Stimulated activated CD8-positive, alpha-beta memory T cell treated with anti-CD3 and anti-CD28 coated beads, Interleukin-15, amount 100 ng/mL, for 24 hours (primary cell): ENCODE data around the gene PDIA4.
A peak's percentile ranks its signal among the peaks of the same experiment; 100 is the strongest.
"Not testable (repeated sequence)": the region's sequence is repeated elsewhere in the genome, so short reads cannot be mapped to it uniquely, and the experiment has no call there.

ENCODE experiments used
- DNase-seq: peaks from one replicate; pipeline ENCODE4 v3.0.0-alpha.2; 2020; ENCODE audit warnings: low read depth

PDIA4 gene, protein sequence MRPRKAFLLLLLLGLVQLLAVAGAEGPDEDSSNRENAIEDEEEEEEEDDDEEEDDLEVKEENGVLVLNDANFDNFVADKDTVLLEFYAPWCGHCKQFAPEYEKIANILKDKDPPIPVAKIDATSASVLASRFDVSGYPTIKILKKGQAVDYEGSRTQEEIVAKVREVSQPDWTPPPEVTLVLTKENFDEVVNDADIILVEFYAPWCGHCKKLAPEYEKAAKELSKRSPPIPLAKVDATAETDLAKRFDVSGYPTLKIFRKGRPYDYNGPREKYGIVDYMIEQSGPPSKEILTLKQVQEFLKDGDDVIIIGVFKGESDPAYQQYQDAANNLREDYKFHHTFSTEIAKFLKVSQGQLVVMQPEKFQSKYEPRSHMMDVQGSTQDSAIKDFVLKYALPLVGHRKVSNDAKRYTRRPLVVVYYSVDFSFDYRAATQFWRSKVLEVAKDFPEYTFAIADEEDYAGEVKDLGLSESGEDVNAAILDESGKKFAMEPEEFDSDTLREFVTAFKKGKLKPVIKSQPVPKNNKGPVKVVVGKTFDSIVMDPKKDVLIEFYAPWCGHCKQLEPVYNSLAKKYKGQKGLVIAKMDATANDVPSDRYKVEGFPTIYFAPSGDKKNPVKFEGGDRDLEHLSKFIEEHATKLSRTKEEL

DNA sequence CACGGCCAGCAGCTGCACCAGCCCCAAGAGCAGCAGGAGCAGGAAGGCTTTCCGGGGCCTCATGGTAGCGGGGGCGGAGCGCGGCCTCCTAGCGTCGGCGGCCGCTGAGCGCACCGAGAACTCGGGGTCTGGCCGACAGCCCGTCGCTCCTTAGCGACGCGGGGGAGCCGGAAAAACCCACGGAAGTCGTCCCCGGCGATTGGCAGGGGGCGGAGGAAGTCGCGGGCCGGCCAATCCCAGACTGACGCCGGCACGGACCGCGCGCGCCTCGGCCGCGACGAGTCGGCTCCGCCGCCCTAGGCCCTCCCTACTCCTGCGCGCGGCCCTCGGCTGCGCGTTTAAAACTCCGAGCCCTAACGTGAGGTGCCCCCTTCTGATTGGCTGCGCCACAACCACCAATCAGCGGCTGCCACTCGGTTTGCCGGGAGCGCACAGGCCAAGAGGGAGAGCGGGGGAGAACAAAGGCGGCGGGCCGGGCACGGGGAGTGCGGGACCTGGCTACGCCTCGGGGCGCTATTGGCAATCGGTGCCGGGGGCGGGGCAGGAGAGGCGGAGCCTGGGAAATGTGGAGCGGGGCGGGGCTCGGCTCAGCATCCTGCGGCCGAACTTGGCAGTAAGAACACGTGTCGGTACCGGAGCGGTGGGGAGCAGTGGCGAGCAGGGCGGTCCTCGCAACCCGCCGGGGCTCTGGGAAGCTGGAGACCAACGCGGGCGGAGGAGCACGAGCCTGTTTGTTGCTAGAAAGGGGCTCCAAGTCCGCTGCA is at the start of gene PDIA4:
Gene PDIA4, minus strand, starts transcription at position 160 of the 764 bp plus-strand sequence. Its CDS starts 97 bp downstream, at position 63.
- peak; percentile 99 for DNase-seq

DNA sequence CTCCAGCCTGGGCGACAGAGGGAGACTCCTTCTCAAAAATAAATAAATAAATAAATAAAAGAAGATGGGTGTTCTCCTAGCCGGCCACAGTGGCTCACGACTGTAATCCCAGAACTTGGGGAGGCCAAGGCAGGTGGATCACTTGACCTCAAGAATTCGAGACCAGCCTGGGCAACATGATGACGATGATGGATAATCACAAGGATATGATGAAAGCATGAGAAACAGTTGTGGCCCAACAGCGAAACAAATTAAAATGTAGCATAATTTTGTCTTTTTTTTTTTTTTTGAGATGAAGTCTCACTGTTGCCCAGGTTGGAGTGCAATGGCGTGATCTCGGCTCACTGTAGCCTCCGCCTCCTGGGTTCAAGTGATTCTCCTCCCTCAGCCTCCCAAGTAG is 49.3 kb upstream of the PDIA4 start:
- DNase-seq = no peak

DNA sequence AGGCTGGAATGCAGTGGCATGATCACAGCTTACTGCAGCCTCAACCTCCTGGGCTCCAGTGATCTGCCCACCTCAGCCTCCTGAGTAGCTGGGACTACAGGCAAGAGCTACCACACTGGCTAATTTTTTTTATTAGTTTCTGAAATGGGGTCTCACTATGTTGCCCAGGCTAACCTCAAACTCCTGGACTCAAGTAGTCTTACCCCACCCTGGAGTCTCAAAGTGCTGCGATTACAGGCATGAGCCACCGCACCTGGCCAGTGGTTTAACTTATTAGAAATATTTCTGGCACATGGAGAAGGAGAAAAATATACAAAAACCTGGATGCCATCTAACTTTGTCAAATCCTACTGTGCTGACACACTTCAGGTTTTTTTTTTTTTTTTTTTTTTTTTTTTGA is 47.0 kb upstream of the PDIA4 start:
- DNase-seq = no peak

DNA sequence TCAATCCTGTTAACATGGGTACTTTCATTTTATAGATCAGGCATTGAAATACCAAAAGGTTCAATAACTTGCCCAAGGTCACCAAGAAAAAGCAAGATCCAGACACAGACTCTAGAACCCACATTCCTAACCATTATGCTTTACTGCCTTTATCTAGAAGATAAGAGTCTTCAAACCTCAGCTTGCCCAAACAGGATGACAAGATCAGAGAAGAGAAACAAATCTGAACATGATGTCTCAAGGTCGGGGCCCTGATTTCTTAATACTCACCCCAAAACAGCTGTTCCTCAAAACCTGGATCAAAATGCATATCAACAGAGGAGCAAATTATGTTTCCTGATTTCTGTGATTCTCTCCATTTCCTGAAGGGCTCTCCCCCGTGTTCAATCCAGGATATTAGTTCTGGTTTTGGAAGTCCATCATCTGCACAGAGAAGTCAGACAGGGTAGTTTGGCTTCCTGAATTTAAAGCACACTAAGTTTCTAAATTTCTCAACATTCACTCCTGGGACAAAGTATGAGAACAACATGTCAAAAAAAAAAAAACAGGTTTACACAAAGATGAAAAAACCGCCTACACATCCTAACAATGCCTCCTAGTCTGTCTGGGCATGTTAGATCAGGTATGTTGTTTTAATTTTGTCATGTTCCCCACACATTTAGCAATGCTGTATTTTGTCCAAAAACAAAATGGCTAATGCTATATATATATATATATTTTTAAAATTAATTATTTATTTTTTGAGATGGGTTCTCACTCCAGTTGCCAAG is 46.0 kb upstream of the PDIA4 start:
- no peak for DNase-seq

DNA sequence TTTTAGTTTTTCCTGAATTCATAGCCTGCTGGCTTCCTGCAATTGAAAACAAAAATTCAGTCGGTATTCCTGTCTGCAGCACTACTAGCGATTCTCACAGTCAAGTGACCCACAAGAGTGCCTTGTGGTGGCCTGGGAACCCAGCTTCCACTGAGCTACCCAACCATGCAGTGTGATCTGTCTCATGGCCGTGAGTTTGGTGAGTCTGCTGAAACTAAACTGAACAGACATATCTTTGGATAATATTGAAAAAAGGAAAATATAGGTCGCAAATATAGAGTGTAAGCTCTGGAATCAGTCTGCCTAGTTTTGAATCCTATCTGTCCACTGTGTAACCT is 44.1 kb upstream of the PDIA4 start:
- no peak for DNase-seq

DNA sequence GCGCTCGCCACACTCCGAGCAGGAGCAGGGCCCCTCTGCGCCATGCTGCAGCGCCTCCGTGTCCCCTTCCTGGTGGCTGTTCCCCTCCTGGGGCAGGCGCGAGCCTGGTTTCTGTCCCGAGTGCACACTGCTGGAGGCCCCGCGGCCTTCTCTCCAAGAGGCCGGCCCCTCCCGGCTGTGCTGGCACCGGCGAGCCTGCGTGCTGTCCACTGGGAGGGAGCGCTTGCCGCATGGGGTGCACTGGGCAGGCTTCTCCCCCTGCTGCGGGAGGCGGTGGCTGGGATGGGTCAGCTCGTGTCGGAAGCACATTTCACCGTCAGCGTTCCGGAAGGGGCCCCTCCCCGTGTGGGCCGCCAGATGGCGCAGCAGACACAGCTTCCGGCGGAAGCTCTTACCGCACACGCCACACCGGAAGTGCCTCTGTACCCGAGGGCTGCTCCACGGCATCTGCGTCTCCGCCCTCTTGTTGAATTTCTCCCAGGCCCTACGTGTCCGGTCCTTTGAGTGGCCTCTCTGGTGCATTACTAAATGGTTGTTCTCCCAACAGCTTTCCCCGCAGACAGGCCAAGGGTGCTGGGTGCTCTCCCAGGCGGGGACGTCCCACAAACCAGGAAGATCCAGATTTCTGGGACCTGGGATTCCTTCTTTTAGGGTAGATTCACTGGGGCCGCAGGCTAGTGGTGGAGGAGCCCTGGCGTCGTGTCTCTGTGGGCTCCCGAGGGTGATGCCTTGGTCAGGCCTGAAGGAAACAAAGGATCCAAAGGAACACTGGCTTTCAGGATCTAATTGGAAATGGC is 43.5 kb upstream of the PDIA4 start:
- peak; percentile 21 for DNase-seq

DNA sequence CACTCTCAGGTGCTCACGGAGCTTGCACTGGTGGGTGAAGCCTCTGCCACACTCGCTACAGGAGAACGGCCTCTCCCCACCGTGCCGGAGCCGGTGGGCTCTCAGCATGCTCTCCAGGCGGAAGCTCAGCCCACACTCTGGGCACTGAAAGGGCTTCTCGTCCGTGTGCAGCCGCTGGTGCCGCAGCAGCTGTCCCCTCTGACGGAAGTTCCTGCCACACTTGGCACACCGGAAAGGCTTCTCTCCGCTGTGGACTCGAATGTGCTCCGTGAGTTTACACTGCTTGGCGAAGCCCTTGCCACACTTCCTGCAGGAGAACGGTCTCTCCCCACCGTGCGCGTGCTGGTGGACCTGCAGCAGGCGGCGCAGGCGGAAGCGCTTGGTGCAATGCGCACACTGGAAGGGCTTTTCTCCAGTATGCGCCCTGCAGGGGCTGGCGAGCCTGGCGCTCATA is 42.9 kb upstream of the PDIA4 start:
- DNase-seq = no peak

DNA sequence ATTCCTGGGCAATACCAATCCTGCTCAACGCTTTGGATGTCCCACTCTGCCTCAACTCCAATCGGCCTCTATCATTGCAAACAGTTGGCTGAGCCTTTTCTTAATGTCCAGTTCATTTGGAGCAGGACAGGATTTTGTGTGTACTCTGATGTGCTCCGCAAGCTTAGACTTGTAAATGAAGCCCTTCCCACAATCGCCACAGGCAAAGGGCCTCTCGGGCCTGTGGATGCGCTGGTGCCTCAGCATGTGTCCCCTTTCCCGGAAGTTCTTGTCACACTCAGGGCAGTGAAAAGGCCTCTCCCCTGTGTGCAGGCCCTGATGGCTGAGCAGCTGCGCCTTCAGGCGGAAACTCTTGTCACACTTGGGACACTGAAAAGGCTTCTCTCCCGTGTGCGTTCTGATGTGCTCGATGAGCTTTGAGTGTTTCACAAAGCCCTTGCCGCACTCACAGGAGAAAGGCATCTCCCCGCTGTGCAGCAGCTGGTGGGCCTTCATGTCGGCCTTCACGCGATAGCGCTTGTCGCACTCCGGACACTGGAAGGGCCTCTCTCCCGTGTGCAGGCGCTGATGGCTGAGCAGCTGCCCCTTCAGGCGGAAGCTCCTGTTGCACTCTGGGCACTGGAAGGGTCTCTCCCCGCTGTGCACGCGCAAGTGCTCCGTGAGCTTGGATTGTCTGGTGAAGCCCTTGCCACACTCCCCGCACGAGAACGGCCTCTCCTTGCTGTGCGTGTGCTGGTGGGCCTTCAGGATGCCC is 42.2 kb upstream of the PDIA4 start:
- DNase-seq = no peak

DNA sequence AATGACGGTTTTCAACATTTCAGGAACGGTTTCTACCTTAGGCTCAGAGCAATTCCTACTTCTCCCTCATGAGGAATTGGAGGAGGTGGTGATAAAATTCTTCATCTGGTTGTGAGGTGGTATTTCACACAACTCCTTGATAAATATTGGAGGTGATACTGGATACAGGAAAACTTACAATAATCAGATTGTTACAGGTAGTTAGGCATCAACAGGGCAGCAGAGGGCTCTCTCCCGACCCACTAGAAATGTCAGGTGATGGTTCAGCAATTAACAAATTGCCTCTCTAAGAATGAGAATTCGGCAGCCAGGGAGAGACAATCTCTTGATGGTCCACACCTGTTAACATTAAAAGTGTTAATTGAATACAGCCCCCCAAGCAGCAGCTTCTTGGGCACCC is 39.6 kb upstream of the PDIA4 start:
- DNase-seq = no peak

DNA sequence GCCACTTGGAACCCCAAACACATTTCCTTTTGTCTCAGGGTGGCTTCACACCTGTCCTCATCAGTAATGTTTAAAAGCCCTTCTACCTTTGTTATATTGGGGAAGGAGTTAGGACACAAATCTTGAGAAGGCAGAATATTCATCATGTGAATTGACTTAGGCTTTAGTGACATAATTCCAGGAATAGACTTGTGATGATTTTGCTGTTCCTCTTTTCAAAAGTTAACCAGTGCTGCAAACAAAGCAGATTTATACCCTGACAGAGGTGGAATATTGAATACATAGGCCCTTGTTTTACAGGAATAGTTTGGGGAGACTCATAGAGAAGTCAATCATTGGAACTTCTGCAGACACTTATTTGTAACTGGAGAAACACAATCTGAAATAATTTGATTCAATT is 35.2 kb upstream of the PDIA4 start:
- no peak for DNase-seq

DNA sequence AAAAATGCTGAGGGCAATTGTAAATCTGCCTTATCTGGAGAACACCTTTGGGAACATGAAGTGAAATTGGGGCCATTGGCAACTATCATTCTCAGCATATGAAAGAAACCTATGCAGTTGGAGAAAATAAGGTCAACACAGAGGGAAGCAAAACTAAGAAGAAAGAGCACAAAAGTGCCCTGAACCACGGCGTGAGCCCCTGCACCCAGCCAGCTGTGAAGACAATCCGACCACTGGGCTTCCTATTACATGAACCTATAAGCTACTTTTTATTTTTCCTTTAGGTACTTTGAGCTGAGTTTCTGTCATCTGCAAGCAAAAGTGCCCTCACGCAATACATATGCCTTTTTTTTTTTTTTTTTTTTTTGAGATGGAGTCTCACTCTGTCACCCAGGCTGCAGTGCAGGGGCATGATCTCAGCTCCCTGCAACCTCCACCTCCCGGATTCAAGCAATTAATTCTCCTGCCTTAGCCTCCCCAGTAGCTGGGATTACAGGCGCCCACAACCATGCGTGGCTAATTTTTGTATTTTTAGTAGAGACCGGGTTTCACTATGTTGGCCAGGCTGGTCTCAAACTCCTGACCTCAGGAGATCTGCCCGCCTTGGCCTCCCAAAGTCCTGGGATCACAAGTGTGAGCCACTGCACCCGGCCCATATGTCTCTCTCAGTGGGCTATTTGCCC is 34.1 kb upstream of the PDIA4 start:
- not testable (repeated sequence) for DNase-seq

DNA sequence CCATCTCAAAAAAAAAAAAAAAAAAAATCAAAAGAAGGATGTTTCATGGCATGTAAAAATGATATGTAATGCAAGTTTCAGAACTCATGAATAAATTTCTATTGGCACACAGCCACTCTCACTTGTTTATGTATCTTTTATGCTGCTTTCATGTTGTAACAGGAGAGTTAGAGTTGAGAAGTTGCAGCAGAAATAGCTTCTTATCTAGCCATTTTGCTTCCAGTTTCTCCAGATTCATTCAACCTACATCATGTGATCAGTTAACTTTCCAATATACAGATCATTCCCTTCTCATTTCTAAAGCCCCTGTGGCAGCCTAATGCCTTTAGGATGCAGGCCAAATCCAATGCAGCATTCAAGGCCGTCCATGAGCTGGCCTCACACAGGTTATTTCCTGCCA is 31.9 kb upstream of the PDIA4 start:
- no peak for DNase-seq

DNA sequence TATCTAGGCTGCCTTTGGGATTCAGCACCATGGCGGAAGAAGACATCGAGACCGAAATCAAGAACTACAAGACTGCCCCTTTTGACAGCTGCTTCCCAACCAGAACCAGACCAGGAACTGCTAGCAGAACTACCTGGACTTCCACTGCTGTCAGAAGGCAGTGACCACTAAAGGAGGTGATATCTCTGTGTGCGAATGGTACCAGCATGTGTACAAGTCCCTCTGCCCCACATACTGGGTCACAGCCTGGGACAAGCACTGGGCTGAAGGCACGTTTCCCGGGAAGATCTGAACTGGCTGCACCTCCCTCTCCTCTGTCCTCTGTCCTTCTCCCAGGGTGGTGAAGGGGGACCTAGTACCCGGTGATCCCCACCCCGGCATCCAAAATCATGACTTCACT is 25.6 kb upstream of the PDIA4 start:
- no peak for DNase-seq

DNA sequence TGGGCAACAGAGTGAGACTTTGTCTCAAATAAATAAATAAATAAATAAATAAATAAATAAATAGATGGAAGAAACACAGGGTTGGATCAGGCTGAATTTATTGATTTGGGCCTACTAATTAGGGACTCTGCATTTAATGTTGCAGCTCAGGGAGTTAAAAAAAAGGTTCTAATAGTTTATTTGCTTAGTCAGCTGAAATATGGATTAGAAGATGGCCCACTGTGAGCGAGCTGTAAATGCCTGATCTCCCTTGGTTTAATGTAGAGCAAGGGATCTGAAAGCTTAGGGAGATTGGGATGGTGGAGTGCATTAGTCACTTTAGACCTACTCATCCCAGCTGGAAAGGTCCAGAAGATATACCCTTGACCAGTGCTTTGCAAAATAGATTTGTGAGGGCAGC is 25.1 kb upstream of the PDIA4 start:
- DNase-seq = no peak

DNA sequence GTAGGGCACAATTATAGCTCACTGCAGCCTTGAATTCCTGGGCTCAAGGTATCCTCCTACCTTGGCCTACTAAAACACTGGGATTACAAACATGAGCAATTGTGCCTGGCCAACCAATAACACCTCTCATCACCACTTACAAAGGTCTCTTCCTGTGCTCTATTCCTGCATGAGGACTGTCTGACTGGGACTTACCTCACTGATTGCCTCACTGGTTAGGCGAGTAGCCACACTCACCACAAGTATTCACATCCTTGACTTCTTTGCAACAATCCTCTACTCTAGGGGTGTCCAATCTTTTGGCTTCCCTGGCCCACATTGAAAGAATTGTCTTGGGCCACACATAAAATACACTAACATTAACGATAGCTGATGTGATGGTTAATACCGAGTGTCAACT is 22.6 kb upstream of the PDIA4 start:
- DNase-seq = no peak

DNA sequence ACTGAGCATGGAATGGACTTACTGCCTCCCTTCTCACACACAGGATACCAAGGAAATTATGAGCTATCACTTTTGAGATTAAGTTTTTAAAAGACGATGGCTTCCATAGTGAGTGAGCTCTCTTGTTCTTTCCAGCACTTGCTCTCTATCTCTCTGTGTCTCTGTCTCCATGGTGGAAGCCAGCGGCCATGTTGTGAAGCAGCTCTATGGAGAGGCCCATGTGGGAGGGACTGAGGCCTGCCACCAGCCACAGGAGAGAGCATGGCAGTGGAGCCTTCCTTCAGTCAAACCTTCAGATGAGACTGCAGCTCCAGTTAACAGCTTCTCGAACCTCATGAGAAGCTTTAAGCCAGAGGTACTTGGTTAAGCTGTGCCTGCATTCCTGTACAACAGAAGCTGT is 20.5 kb upstream of the PDIA4 start:
- no peak for DNase-seq

DNA sequence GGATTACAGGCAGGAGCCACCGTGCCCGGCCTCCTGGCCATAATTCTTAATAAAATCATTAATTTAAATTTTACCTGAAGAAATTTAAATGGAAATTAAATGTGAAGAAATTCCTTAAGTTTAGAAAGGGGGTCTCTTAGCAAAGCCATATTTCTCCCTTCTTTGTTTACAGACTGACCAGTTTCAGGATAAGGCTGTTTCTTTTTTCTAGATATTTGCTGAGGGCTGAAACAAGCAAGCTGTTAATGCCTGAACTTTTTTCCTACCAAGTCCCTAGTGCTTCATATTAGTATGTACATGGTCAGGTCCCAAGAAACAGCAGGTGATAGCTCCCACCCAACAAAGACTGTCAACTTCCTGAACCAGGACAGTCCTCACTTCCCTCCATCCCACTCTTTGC is 18.1 kb upstream of the PDIA4 start:
- DNase-seq = no peak

DNA sequence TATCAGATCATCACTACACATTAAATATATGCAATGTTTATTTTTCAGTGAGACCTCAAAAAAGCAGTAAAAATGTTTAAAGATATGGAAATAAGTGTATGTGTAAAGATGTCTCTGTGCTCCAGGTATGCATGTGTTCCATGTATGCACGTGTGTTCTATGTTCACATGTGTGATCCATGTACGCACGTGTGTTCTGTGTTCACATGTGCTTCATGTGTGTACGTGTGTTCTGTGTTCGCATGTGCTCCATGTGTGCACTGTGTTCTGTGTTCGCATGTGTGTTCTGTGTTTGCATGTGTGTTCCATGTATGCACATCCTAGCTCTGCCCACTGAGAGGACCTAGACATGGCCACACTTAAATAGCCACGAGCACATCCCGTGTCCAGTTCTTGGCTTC is 15.6 kb upstream of the PDIA4 start:
- no peak for DNase-seq

DNA sequence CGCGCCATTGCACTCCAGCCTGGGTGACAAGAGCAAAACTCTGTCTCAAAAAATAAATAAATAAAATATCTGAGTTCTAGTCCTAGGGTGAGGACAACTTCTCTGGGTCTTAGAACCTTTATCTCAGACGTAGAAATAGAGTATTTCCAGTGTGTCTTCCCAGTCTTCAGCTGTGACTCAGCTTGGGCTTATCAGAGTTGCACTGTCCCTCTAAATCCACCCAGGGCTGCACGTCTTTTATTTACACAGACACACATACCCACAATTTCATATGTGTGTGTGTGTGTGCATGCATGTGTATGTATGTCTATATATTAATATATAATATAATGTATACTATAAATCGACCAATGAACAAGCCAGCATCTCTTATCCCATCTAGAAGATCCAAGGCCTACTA is 13.0 kb upstream of the PDIA4 start:
- DNase-seq = no peak

DNA sequence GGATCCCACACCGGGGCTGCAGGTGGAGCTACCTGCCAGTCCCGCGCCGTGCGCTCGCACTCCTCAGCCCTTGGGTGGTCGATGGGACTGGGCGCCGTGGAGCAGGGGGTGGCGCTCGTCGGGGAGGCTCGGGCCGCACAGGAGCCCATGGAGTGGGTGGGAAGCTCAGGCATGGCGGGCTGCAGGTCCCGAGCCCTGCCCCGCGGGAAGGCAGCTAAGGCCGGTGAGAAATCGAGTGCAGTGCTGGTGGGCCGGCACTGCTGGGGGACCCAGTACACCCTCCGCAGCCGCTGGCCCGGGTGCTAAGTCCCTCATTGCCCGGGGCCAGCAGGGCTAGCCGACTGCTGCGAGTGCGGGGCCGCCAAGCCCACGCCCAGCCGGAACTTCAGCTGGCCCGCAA is 10.3 kb upstream of the PDIA4 start:
- not testable (repeated sequence) for DNase-seq
